Neural progenitor cell (in vitro differentiated cells): Measurements from ENCODE around the gene C19orf33. TPM values are rescaled to one million over a fixed set of nuclear protein-coding genes. Genes with fewer than 3 reads are reported as not detected.

ENCODE experiments used
- DNase-seq: peaks from one replicate; pipeline ENCODE4 v3.0.0-alpha.2; 2016; ENCODE audit warnings: low spot score
- H2AFZ ChIP-seq: fragments of 200-600 bp; sonication (generic); replicated peaks from 2 replicates; pipeline ENCODE4 v1.6.1; 2016; ENCODE audit warnings: antibody characterized with exemption
- H3F3A ChIP-seq: fragments of 200-600 bp; sonication (generic); 2 replicates; pipeline ENCODE4 v1.6.1; 2016; ENCODE audit warnings: antibody characterized with exemption, low read depth
- H3K27ac ChIP-seq: fragments of 200-600 bp; sonication (generic); 2 replicates; pipeline ENCODE4 v1.5.1; 2016; ENCODE audit warnings: mild to moderate bottlenecking
- H3K27me3 ChIP-seq: fragments of 200-600 bp; sonication (generic); 2 replicates; pipeline ENCODE4 v1.6.1; 2016; ENCODE audit warnings: mild to moderate bottlenecking, moderate library complexity
- H3K36me3 ChIP-seq: fragments of 200-600 bp; sonication (generic); 2 replicates; pipeline ENCODE4 v1.5.1; 2016
- H3K4me1 ChIP-seq: fragments of 200-600 bp; sonication (generic); 2 replicates; pipeline ENCODE4 v1.6.1; 2016; ENCODE audit warnings: mixed run types
- H3K4me2 ChIP-seq: fragments of 200-600 bp; sonication (generic); 2 replicates; pipeline ENCODE4 v1.6.1; 2016
- H3K4me3 ChIP-seq: fragments of 200-600 bp; sonication (generic); 2 replicates; pipeline ENCODE4 v1.5.1; 2016
- H3K79me2 ChIP-seq: fragments of 200-600 bp; sonication (generic); 2 replicates; pipeline ENCODE4 v1.6.1; 2016; ENCODE audit warnings: low read depth
- H3K9ac ChIP-seq: fragments of 200-600 bp; sonication (generic); 2 replicates; pipeline ENCODE4 v1.6.1; 2016
- H3K9me3 ChIP-seq: fragments of 200-600 bp; sonication (generic); 2 replicates; pipeline ENCODE4 v1.5.1; 2016; ENCODE audit warnings: low read depth
- H4K20me1 ChIP-seq: fragments of 200-600 bp; sonication (generic); 2 replicates; pipeline ENCODE4 v1.6.1; 2016; ENCODE audit warnings: low read depth
- H3K27ac Mint-ChIP-seq: 3 replicates; pipeline ENCODE4 v1.8.0; 2021; ENCODE audit warnings: mixed read lengths
- H3K27me3 Mint-ChIP-seq: 2 replicates; pipeline ENCODE4 v1.8.0; 2022; ENCODE audit warnings: low read depth, mild to moderate bottlenecking, inconsistent platforms, moderate library complexity, mixed read lengths; ENCODE audit not compliant: insufficient read depth
- H3K36me3 Mint-ChIP-seq: 3 replicates; pipeline ENCODE4 v1.8.0; 2021; ENCODE audit warnings: mixed read lengths
- H3K4me1 Mint-ChIP-seq: 3 replicates; pipeline ENCODE4 v1.8.0; 2021; ENCODE audit warnings: mixed read lengths
- H3K4me3 Mint-ChIP-seq: 3 replicates; pipeline ENCODE4 v1.8.0; 2021; ENCODE audit warnings: mild to moderate bottlenecking, moderate library complexity, mixed read lengths
- H3K9me3 Mint-ChIP-seq: 3 replicates; pipeline ENCODE4 v1.8.0; 2020; ENCODE audit warnings: mixed read lengths
- EZH2 ChIP-seq: fragments of 200-600 bp; sonication (generic); IDR thresholded peaks from 2 replicates; pipeline ENCODE4 v1.6.1; 2017; ENCODE audit warnings: antibody characterized with exemption, mild to moderate bottlenecking, moderate library complexity
- EZH2phosphoT487 ChIP-seq: fragments of 200-600 bp; sonication (generic); IDR thresholded peaks from 2 replicates; pipeline ENCODE4 v1.6.1; 2017; ENCODE audit warnings: antibody characterized with exemption
- total RNA-seq: library from RNA; depleted of rRNA; stranded (reverse); fragments of >200 nt; gene quantifications from 2 replicates; pipeline ENCODE4 v1.2.3, GENCODE V29; 2015; ENCODE audit warnings: low replicate concordance
- TF ChIP-seq, protein P1 (sequence below): fragments of 200-600 bp; sonication (generic); IDR thresholded peaks from 2 replicates; pipeline ENCODE4 v1.5.1; 2017; ENCODE audit warnings: antibody characterized with exemption, mild to moderate bottlenecking

C19orf33 gene
- total RNA-seq, 1 donor from 2014 or later = not detected

DNA sequence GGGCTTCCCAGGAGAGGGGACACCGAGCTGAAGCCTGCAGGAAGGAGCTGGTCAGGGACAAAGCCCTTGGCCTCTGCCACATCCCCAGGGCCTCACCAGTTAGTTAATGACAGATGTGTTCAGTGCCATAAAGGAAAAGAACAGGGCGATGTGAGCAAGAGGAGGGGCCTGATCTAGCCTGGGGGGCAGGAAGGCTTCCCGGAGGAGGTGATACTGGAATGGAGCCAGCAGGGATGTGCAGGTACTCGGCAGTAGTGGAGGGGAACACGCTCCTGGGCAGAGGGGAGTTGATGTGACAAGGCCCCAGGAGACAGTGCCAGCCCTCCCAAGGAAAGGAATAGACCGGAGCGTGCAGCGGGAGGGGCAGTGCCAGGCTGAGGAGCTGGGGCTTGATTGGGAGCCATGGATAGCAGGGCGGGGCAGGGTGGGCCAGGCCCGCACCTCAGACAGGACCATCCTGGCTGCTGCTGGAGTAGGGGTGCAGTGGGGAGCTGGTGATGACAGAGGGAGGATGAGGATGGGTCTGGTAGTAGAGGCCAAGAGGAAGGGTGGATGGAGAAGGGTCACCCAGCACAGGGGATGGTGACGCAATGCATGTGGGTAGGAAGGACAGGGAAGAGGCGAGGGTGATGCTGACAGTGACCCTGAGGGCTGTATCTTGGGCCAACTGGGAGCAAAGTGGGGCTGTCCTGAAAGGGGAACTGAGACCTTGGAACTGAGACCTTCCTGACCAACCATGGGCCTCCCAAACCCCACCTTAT lies 4.1 kb downstream of the C19orf33 start:
- Histone ChIP-seq H3K4me1 (peaks cover 5% of the 10 kb centered on the region), H3K79me2 (no peaks in the 10 kb centered on the region), H3K9ac (no peak overlapping the region), H3K4me2 (no peak overlapping the region), H3K27ac (no peak overlapping the region), H3K9me3 (no peaks in the 10 kb centered on the region), H2AFZ (no peak overlapping the region), H3K36me3 (no peaks in the 10 kb centered on the region), H4K20me1 (peaks cover 3% of the 10 kb centered on the region), H3K4me3 (no peak overlapping the region), H3F3A (peaks cover 15% of the 10 kb centered on the region), H3K27me3 (peaks cover 14% of the 10 kb centered on the region)
- DNase-seq = no peak
- H3K27me3 Mint-ChIP-seq = peaks cover 4% of the 10 kb centered on the region
- no peaks in the 10 kb centered on the region for H3K9me3 Mint-ChIP-seq
- H3K36me3 Mint-ChIP-seq = peaks cover 2% of the 10 kb centered on the region
- TF ChIP-seq EZH2 = no peak
- TF ChIP-seq, protein P1, sequence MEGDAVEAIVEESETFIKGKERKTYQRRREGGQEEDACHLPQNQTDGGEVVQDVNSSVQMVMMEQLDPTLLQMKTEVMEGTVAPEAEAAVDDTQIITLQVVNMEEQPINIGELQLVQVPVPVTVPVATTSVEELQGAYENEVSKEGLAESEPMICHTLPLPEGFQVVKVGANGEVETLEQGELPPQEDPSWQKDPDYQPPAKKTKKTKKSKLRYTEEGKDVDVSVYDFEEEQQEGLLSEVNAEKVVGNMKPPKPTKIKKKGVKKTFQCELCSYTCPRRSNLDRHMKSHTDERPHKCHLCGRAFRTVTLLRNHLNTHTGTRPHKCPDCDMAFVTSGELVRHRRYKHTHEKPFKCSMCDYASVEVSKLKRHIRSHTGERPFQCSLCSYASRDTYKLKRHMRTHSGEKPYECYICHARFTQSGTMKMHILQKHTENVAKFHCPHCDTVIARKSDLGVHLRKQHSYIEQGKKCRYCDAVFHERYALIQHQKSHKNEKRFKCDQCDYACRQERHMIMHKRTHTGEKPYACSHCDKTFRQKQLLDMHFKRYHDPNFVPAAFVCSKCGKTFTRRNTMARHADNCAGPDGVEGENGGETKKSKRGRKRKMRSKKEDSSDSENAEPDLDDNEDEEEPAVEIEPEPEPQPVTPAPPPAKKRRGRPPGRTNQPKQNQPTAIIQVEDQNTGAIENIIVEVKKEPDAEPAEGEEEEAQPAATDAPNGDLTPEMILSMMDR = no peak
- TF ChIP-seq EZH2phosphoT487 = no peak
- H3K27ac Mint-ChIP-seq = no peak overlapping the region
- no peaks in the 10 kb centered on the region for H3K4me1 Mint-ChIP-seq
- no peak overlapping the region for H3K4me3 Mint-ChIP-seq

DNA sequence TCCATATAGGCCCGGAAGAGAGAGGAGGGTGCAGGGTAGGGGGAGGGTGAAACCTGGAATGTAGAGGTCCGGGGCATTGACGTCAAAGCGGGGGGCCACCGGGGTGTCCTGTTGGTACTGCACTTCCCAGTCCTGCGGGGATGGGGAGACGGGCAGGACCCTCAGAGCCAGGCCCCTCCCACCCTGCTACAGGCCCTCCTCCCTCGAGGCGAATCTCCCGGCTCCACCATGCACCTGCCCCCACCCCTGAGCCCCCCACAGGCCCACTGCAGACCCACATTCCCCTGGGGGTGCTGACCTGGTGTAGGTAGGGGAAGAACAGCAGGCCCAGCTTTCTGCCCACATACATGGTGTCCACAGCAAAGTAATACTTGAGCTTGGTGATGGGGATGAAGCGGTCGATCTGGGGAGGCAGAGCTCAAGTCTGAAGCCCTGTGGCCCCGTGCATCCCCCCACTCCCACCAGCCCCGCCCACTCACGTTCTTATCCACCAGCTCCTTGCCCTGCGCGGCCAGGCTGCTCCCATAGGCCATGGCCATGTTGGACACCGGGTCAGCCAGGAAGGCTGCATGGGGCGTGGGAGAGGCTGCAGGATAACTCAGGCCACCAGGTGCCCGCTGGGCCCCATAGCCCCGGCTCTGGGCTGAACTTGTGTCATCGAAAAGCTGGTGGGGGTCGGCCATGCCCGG lies 5.0 kb downstream of the C19orf33 start:
- Histone ChIP-seq H3K79me2 (peaks cover under 1% of the 10 kb centered on the region), H3K36me3 (no peaks in the 10 kb centered on the region), H2AFZ (no peak overlapping the region), H3F3A (peaks cover 15% of the 10 kb centered on the region), H3K27me3 (peaks cover 5% of the 10 kb centered on the region), H3K4me1 (peaks cover 5% of the 10 kb centered on the region), H3K4me2 (no peak overlapping the region), H3K27ac (no peak overlapping the region), H3K9me3 (no peaks in the 10 kb centered on the region), H3K4me3 (no peak overlapping the region), H3K9ac (no peak overlapping the region), H4K20me1 (peaks cover 3% of the 10 kb centered on the region)
- H3K4me3 Mint-ChIP-seq = no peak overlapping the region
- DNase-seq = no peak
- peaks cover 5% of the 10 kb centered on the region for H3K4me1 Mint-ChIP-seq
- H3K27me3 Mint-ChIP-seq = peaks cover 6% of the 10 kb centered on the region
- TF ChIP-seq EZH2phosphoT487 (no peak), EZH2 (no peak)
- H3K36me3 Mint-ChIP-seq = peaks cover 2% of the 10 kb centered on the region
- H3K9me3 Mint-ChIP-seq = no peaks in the 10 kb centered on the region
- no peak overlapping the region for H3K27ac Mint-ChIP-seq

DNA sequence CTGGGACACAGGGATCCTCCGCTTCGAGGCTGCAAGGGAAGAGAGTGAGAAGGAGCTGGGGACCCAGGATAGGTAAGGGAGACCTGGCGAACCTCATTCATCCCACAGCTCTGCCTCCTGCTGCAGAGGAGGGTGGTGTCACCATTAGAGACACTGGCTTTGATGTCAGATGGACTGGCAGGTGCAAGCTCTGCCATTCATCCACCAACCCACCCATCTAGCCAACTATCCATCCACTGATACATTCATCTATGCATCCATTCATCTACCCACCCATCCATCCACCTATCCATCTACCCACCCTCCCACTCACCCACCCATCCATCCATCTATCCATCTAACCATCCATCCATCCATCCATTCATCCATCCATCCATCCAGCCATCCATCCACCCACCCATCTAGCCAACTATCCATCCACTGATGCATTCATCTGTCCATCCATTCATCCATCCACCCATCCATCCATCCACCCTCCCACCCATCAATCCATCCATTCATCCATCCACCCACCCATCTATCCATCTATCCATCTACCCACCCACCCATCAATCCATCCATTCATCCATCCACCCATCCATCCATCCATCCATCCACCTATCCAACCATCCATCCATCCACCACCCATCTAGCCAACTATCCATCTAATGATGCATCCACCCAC lies 5.7 kb downstream of the C19orf33 start:
- Mint-ChIP-seq H3K36me3 (peaks cover 2% of the 10 kb centered on the region), H3K4me3 (no peak overlapping the region), H3K4me1 (peaks cover 5% of the 10 kb centered on the region), H3K27me3 (peaks cover 6% of the 10 kb centered on the region), H3K27ac (no peak overlapping the region), H3K9me3 (no peaks in the 10 kb centered on the region)
- Histone ChIP-seq H3K4me1 (no peaks in the 10 kb centered on the region), H3K27ac (no peak overlapping the region), H3K4me3 (no peak overlapping the region), H4K20me1 (peaks cover 3% of the 10 kb centered on the region), H2AFZ (no peak overlapping the region), H3K79me2 (peaks cover 7% of the 10 kb centered on the region), H3F3A (peaks cover 8% of the 10 kb centered on the region), H3K9me3 (no peaks in the 10 kb centered on the region), H3K27me3 (no peaks in the 10 kb centered on the region), H3K36me3 (no peaks in the 10 kb centered on the region), H3K4me2 (no peak overlapping the region), H3K9ac (no peak overlapping the region)
- TF ChIP-seq EZH2phosphoT487 (no peak), EZH2 (no peak)
- TF ChIP-seq, protein P1 = no peak
- no peak for DNase-seq
